Measurements from ENCODE around the gene SLCO4A1. TPM values are rescaled to one million over a fixed set of nuclear protein-coding genes. Genes with fewer than 3 reads are reported as not detected.
A peak's percentile ranks its signal among the peaks of the same experiment; 100 is the strongest.

SLCO4A1 gene
- total and polyA plus RNA-seq, 2 donors (not counting 3 experiments of a cell fraction or from before 2014, with no cell fraction given), result 1.4 to 4.1 TPM

GRCh38 chr20:62650551-62651284 is 8.4 kb downstream of the SLCO4A1 start:
- H3K36me3 ChIP-seq (ENCODE audit: control insufficient read depth in 2 of 2, extremely low read depth in 1 of 2, insufficient read depth in 2 of 2, low read length in 2 of 2), result no peaks in the 10 kb centered on the region
- no peaks in the 10 kb centered on the region for H4K20me1 ChIP-seq (replicated peaks; ENCODE audit: control insufficient read depth, extremely low read depth, insufficient read depth, low read length)
- no TSS peak for BruUV-seq (replicated peaks)
- H2AFZ ChIP-seq (ENCODE audit: low read depth, low read length), result no peak overlapping the region
- H3K27ac ChIP-seq (ENCODE audit: insufficient read depth, low read depth, low read length), result no peak overlapping the region
- FAIRE-seq (no peak), DNase-seq (ENCODE audit: low read depth, low spot score) (no peak)
- no peaks in the 10 kb centered on the region for H3K9me1 ChIP-seq (replicated peaks; ENCODE audit: control insufficient read depth, extremely low read depth, insufficient read depth, low read length)
- POLR2A ChIA-PET, result no interaction called here
- H3K79me2 ChIP-seq (ENCODE audit: control insufficient read depth, insufficient read depth, low read length), result peaks cover 2% of the 10 kb centered on the region
- no peaks in the 10 kb centered on the region for H3K9me3 ChIP-seq (replicated peaks; ENCODE audit: control insufficient read depth, insufficient read depth, low read length)
- CTCF ChIA-PET, result interaction anchor here (1.1 to 1.4 kb wide), 2 partner anchors 16 to 34 kb away, joined by 3 to 4 read pairs; no protein-coding TSS in a partner anchor
- dilution Hi-C loops (cut with MboI; ENCODE audit: extremely low pct_ligation_motif_present, low sequenced_read_pairs) (no loop called here), intact Hi-C loops (cut with micrococcal nuclease) (no loop called here)
- H3K4me3 ChIP-seq (replicated peaks in 1 of 3; ENCODE audit: insufficient read depth in 1 of 3, low read depth in 1 of 3, low read length in 3 of 3), result no peak overlapping the region
- no peak overlapping the region for H3K4me2 ChIP-seq (ENCODE audit: insufficient read depth, low read length)
- no peaks in the 10 kb centered on the region for H3K27me3 ChIP-seq (ENCODE audit: control insufficient read depth in 2 of 2, insufficient read depth in 2 of 2, low read length in 2 of 2)
- H3K4me1 ChIP-seq (ENCODE audit: control insufficient read depth, extremely low read depth, insufficient read depth, low read length), result peaks cover 13% of the 10 kb centered on the region
- TF ChIP-seq GATA2 (IDR thresholded peaks at IDR 0.05; ENCODE audit: insufficient read depth, insufficient read length, low read depth, low read length), result no peak
- no peak for TF ChIP-seq POLR2A (IDR thresholded peaks at IDR 0.05; ENCODE audit: low read depth, low read length)
- TF ChIP-seq JUN (IDR thresholded peaks at IDR 0.05; ENCODE audit: borderline replicate concordance, insufficient read depth, insufficient read length, low read depth), result no peak
- no peak overlapping the region for H3K9ac ChIP-seq (replicated peaks; ENCODE audit: extremely low read depth, insufficient read depth, low read length)

- no peaks in the 10 kb centered on the region for H4K20me1 ChIP-seq (replicated peaks; ENCODE audit: control insufficient read depth, extremely low read depth, insufficient read depth, low read length)
- dilution Hi-C loops (cut with MboI; ENCODE audit: extremely low pct_ligation_motif_present, low sequenced_read_pairs), result no loop called here
- intact Hi-C loops (cut with micrococcal nuclease), result loop anchor here (1.0 kb wide), 4 partner anchors 8 to 140 kb away; no protein-coding TSS in a partner anchor
- ChIA-PET POLR2A (no interaction called here), CTCF (interaction anchor here (1.3 to 1.4 kb wide), 3 partner anchors 35 to 140 kb away, joined by 3 to 4 read pairs (median 4); no protein-coding TSS in a partner anchor)
- H3K9me1 ChIP-seq (replicated peaks; ENCODE audit: control insufficient read depth, extremely low read depth, insufficient read depth, low read length), result no peaks in the 10 kb centered on the region
- H3K4me1 ChIP-seq (ENCODE audit: control insufficient read depth, extremely low read depth, insufficient read depth, low read length), result peaks cover 13% of the 10 kb centered on the region
- no peak overlapping the region for H3K4me2 ChIP-seq (ENCODE audit: insufficient read depth, low read length)
- H3K4me3 ChIP-seq (replicated peaks in 1 of 3; ENCODE audit: insufficient read depth in 1 of 3, low read depth in 1 of 3, low read length in 3 of 3), result no peak overlapping the region
- DNase-seq (ENCODE audit: low read depth, low spot score) (no peak), FAIRE-seq (no peak)
- H3K27me3 ChIP-seq (ENCODE audit: control insufficient read depth in 2 of 2, insufficient read depth in 2 of 2, low read length in 2 of 2), result no peaks in the 10 kb centered on the region
- H3K27ac ChIP-seq (ENCODE audit: insufficient read depth, low read depth, low read length), result peak overlapping the region; percentile 41
- peaks cover 2% of the 10 kb centered on the region for H3K79me2 ChIP-seq (ENCODE audit: control insufficient read depth, insufficient read depth, low read length)
- no peaks in the 10 kb centered on the region for H3K9me3 ChIP-seq (replicated peaks; ENCODE audit: control insufficient read depth, insufficient read depth, low read length)
- H2AFZ ChIP-seq (ENCODE audit: low read depth, low read length), result no peak overlapping the region
- no peaks in the 10 kb centered on the region for H3K36me3 ChIP-seq (ENCODE audit: control insufficient read depth in 2 of 2, extremely low read depth in 1 of 2, insufficient read depth in 2 of 2, low read length in 2 of 2)
- BruUV-seq (replicated peaks), result no TSS peak
- TF ChIP-seq JUN (IDR thresholded peaks at IDR 0.05; ENCODE audit: borderline replicate concordance, insufficient read depth, insufficient read length, low read depth) (no peak), MYC (IDR thresholded peaks at IDR 0.05; ENCODE audit: low read depth, low read length) (no peak), POLR2AphosphoS5 (IDR thresholded peaks at IDR 0.05; ENCODE audit: insufficient read depth, low read depth, low read length) (no peak), GATA2 (IDR thresholded peaks at IDR 0.05; ENCODE audit: insufficient read depth, insufficient read length, low read depth, low read length) (no peak), MAX (IDR thresholded peaks at IDR 0.05; ENCODE audit: insufficient read depth, insufficient read length) (no peak), FOS (IDR thresholded peaks at IDR 0.05; ENCODE audit: borderline replicate concordance, insufficient read depth, low read length) (no peak), EZH2 (IDR thresholded peaks at IDR 0.05; ENCODE audit: borderline replicate concordance, low read depth, low read length, severe bottlenecking) (no peak), POLR2A (IDR thresholded peaks at IDR 0.05; ENCODE audit: low read depth, low read length) (no peak), CTCF (IDR thresholded peaks at IDR 0.05; ENCODE audit: extremely low read depth in 1 of 2, insufficient read depth in 1 of 2, low read depth in 1 of 2, low read length in 2 of 2) (no peak)
- no peak overlapping the region for H3K9ac ChIP-seq (replicated peaks; ENCODE audit: extremely low read depth, insufficient read depth, low read length)
Observed at GRCh38 chr20:62651285-62652021, 9.2 kb downstream of the SLCO4A1 start.
